ENCODE measurements around the gene CELF1.
"Not testable (repeated sequence)": the region's sequence is repeated elsewhere in the genome, so short reads cannot be mapped to it uniquely, and the experiment has no call there.

The CELF1 gene

DNA sequence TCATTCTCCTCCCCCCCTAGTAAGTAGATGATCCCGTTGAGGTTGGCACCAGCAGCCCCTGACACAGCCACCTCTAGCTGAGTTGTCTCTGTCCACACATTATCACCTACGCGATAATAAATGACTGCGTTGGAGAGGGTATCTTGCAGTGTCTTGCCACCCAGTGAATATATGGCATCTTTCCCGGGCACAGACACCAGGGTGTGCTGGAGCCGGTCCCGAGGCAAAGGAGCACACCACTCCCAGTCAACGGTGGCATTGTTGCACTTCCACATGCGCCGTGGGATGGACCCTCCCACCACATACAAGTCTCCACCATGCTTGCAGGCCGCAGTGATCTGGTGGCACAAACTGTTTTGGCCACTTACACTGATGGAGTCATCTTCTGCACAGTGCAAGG lies 20.4 kb upstream of the CELF1 start:
- DNase-seq (ENCODE audit: low read depth): no peak

DNA sequence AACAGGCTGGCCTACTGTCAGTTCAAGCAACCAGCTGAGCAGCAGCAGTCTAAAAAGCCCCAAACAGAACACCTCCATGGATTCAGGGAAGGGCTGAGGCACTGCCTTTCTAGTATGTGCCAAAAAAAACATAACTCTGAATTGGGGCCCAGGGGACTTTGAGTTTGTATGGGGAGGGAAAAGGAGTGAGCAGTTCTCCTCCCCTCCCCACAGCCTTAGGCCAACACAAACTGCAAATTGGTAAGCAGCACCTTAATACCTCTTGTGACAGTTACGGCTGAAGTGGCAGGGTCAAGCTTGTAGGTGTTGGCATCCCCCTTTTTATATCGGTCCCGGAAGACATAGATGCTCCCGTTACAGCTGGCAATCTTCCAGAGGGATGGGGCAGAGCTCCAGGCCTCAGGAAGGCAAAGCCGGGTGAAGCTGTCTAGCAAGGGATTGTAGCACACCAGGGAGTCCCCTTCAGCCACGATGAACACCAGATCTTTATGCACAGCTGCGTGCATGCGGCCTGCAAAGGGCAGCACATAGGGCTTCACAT lies 19.9 kb upstream of the CELF1 start:
- no peak for DNase-seq (ENCODE audit: low read depth)

DNA sequence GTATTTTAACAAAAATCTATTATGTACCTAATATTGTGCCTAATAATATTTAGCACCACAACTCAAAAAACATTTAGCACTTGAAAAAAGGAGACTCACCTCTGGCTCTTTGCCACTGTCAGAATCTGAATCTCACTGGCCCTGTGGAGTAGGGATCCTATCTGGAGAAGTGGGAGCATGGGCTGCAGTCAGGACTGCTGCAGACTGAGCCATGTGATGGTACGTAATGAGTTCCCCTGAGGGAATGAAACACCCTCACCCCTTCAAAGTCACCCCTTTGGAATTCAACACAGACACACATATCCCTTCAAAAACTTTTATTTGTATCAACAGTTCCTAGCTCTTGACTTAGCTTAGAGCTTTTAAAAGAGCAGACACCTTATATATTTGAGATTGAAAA lies 19.0 kb upstream of the CELF1 start:
- no peak for DNase-seq (ENCODE audit: low read depth)

DNA sequence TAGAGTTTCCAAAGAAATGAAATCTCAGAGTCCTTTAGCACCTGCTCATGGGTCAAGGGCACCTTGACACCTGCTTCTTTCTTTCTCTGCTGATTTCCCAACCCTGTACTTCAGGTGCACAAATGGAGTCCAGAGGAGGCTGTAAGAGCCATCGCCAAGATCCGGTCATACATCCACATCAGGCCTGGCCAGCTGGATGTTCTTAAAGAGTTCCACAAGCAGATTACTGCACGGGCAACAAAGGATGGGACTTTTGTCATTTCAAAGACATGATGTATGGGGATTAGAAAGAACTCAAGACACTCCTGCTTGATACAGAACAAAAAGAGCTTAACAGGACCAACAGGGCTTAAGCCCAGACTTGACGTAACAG lies 18.4 kb upstream of the CELF1 start:
- DNase-seq (ENCODE audit: low read depth): no peak

DNA sequence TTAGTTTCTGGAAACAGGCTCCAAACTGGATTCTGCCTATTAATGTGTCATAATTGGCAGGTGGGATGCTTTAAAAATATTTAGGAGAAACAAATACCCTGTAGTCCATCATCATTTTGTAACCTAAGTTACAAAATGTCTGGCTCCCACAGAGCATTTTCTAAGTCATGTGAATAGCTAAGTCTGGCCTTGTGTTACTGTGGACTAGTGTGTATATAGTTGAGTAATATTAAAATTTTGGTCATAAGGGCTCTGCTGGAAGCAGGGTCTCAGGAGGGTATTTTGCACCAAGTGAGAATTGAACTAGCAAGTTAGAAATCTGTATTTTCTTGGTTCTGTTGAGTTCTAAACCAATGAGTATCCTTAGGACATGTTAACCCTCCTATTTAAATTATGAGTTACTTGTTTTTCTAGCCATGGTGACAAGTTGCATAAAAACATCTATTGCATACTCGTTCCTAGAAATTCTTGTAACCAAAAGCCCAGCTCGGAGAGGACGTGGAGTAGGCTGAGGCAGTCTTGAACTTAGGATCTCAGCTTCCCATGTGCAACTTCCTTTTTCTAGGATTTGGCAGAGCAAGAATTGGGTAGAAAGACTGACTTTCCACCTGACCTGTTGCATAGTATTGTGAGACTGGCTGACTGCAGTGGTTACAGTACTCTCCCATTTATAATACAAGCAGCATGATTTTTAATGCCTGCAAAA lies 17.9 kb upstream of the CELF1 start:
- DNase-seq (ENCODE audit: low read depth): no peak

DNA sequence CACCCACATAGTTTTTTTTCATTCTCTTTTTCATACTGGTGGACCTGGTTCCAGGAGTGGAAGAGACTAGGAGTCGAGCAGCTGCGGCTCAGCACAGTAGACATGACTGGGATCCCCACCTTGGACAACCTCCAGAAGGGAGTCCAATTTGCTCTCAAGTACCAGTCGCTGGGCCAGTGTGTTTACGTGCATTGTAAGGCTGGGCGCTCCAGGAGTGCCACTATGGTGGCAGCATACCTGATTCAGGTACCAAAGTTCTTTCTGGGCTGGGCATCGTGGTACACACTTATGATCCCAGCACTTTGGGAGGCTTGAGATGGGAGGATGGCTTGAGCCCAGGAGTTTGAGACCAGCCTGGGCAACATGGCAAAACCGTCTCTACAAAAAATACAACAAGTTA lies 16.7 kb upstream of the CELF1 start:
- no peak for DNase-seq (ENCODE audit: low read depth)

DNA sequence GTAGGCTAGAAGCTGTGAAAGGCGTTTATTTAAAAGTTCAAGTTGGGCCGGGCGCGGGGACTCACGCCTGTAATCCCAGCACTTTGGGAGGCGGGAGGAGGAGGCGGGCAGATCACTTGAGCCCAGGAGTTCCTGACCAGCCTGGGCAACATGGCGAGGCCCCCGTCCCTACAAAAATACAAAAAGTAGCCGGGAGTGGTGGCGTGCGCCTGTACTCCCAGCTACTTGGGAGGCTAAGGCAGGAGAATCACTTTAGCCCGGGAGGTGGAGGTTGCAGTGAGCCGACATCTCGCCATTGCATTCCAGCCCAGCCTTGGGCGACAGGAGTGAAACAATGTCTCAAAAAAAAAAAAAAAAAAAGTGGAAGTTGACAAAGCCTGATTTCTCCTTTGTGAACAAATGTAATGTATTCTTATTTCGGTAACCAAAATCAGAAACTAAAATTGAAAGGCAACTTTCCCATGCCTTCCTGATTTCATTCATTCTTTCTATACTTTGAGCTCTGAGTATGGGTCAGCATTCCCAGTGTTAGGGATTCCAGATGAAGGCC lies 13.3 kb upstream of the CELF1 start:
- DNase-seq (ENCODE audit: low read depth): no peak

DNA sequence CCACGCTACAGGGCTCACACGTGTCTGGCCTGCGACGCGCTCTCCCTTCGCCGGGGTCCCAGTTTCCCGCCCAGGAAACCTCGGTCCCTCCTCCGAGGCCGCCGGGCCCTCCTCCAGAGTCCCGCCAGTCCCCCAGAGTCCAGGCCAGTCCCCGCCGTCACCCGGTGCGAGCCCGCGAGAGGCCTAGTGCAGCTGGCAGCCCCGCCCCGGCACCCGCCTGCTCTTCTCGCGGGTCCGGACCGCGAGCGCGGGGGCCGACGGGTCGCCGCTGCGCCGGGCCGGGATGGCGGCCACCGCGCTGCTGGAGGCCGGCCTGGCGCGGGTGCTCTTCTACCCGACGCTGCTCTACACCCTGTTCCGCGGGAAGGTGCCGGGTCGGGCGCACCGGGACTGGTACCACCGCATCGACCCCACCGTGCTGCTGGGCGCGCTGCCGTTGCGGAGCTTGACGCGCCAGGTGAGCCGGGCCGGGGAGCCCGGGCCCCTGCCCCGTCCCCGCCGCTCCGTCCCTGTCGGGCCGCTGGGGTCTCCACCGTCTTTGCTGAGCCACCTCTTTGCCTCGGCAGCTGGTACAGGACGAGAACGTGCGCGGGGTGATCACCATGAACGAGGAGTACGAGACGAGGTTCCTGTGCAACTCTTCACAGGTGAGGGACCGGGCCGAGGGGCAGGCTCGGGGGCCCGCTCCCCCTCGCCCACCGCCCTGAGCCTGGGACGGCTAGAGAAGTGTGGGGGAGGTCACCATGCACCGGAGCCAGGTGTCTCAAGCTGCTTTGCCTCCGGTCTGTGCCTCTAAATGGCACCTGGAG lies 12.6 kb upstream of the CELF1 start, which contains the start of gene PTPMT1:
Gene PTPMT1 (plus strand): TSS at position 260 of the 809 bp plus-strand sequence. CDS start 24 bp downstream, at position 284.
- DNase-seq (ENCODE audit: low read depth): no peak

DNA sequence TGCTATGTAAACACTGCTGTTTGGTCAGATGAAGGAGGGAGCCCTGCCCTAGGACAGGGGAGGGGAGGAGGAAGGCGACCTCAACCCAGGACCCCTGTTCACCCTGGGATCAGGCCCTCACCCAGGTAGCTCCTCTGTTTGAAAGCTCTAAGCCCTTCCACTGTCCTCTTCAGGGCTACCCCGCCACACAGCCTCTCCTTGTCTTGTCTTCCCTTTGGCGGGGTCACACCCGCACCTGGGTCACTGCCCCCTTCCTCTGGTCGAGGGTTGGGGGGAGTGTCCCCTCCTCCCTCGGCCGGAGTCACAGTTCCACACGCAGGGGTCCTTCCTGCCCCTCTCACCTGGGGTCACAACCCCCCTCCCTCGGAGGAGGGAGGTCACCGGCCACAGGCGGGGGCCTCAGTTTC lies 12.0 kb upstream of the CELF1 start:
- no peak for DNase-seq (ENCODE audit: low read depth)

DNA sequence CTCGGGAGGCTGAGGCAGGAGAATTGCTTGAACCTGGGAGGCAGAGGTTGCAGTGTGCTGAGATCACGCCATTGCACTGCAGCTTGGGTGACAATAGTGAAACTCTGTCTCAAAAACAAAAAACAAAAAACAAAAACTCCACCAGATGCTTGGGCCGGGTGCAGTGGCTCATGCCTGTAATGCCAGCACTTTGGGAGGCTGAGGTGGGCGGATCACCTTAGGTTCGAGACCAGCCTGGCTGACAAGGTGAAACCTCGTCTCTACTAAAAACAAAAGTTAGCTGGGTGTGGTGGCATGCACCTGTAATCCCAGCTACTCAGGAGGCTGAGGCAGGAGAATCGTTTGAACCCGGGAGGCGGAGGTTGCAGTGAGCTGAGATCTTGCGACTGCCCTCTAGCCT lies 11.4 kb upstream of the CELF1 start:
- not testable (repeated sequence) for DNase-seq (ENCODE audit: low read depth)

DNA sequence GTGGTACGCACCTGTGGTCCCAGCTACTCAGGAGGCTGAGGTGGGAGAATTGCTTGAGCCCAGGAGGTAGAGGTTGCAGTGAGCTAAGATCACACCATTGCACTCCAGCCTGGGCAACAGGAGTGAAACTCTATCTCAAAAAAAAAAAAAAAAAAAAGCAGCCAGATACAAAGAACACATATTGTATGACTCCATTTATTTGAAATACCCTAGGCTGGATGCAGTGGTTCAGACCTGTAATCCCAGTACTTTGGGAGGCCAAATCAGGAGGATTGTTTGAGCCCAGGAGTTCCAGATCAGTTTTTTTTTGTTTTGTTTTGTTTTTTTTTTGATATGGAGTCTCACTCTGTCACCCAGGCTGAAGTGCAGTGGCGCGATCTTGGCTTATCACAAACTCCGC lies 9.5 kb upstream of the CELF1 start:
- DNase-seq (ENCODE audit: low read depth): not testable (repeated sequence)

DNA sequence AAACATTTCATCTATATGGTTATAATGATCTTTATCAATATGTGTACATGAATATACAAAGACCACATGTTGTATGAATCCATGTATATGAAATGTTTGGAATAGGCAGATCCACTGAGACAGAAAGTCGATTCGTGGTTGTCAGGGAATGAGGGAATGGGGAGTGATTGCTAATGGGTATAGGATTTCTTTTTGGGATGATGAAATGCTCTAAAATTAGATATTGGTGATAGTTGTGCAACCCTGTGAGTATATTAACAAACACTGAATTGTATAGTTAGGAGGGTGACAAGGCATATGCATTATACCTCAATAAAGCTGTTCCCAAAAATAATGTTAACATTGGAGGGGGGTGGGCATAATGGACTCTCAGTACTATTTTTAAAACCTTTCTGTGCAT lies 7.5 kb upstream of the CELF1 start:
- no peak for DNase-seq (ENCODE audit: low read depth)

DNA sequence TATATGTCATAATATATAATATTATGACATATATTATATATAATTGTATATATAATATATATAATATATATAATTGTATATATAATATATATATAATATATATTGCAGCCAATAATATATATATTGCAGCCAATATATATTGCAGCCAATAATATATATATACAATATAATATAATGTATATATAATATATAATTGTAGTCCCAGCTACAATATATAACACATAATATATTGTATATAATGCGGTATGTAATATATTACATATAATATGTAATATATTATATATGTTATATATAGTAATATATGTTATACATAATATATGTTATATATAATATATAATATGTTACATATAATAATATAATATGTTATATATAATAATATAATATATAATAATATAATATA lies 5.8 kb upstream of the CELF1 start:
- DNase-seq (ENCODE audit: low read depth): no peak

DNA sequence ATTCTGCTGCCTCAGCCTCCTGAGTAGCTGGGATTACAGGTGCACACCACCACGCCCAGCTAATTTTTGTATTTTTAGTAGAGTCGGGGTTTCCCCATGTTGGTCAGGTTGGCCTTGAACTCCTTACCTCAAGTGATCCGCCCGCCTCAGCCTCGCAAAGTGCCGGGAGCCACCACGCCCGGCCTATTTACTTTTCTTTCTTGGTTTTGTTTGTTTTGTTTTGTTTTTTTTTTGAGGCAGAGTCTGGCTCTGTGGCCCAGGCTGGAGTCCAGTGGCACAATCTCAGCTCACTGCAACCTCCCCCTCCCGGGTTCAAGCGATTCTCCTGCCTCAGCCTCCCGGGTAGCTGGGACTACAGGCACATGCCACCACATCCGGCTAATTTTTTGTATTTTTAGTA lies 4.1 kb upstream of the CELF1 start:
- not testable (repeated sequence) for DNase-seq (ENCODE audit: low read depth)

DNA sequence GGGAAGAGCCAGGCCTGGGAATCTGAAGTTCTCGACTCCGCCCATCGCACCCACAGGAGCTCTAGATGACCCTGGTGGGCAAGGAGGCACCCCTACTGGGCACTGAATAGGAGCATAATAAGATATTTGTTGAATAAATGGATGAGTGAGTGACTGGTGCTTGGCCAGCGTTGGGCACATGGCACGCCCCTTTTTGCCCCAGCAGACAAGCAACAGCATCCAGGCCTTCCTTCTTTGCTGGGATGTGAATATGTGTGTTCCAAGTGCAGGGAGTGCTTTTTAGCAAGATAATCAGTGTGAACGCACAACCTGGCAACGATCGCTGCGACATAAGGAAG lies 443 bp upstream of the CELF1 start:
- DNase-seq (ENCODE audit: low read depth): no peak

DNA sequence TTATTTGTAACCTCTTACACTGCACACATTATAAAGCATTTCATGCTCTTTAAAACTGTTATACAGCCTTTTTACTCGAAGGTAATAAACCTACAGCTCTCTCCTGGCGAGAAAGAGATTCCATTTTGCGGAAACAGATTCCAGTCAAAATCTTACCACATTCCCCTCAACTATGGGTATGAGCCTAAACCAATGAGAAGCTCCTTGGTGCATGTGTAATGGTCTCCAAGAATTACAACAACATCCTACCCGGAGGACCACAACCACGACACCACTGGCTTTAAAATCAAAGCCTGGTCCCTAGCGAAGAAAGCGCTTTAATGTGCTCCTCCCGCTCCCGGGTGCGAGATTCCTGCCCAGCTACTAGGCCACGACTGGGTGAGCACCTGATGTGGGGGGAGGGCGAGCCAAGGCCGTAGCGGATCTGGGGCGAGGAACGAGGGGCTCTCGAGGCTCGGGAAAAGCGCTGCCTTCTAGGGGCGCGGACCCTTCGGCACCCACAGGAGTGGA lies 821 bp downstream of the CELF1 start:
- DNase-seq (ENCODE audit: low read depth): no peak

DNA sequence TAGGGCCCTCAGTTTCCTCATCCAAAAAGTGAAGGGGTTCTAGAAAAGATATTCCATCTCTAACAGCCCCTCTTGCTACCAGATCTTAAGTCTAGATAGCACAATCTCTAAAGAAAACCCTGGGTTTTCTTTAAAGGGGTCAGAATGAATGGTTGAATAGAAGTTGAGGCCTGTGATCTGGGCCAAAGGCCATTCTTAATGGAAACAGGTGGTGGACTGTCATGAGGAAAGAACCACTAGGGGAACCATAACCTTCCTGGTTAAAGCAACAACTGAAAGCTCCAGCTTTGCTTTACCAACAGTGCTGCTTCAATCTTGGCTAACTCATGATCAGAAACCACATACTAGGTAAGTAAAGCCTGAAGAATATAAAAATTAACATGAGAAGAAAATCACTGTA lies 1.8 kb downstream of the CELF1 start:
- DNase-seq (ENCODE audit: low read depth): no peak

DNA sequence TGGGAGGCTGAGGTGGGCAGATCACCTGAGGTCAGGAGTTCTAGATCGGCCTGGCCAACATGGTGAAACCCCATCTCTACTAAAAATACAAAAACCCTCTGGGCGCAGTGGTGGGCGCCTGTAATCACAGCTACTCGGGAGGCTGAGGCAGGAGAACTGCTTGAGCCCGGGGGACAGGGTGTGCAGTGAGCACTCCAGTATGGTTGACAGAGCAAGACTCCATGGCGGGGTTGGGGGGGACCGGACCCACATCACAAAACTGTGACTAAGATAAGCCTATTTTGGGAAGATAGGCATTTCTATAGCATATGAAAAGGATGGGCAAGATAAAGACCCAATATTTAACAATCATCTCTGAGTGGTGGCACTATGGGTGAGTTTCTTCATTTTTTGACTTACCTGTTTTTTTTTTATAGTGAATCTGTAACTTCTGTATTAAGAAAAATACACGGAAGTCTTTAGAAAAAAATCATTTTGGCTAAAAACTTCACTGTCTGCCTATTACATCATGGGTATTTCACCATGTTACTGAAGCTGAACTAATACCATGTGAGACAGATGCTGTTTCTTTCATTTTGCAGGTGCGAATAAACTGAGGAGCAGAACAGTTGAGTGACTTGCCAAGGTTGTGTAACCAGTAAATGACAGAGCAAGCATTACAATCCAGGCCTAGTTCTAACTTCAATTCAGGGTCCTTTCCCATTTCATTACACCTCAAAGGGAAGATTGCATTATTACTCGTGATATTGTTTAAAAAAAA lies 2.5 kb downstream of the CELF1 start:
- no peak for DNase-seq (ENCODE audit: low read depth)

DNA sequence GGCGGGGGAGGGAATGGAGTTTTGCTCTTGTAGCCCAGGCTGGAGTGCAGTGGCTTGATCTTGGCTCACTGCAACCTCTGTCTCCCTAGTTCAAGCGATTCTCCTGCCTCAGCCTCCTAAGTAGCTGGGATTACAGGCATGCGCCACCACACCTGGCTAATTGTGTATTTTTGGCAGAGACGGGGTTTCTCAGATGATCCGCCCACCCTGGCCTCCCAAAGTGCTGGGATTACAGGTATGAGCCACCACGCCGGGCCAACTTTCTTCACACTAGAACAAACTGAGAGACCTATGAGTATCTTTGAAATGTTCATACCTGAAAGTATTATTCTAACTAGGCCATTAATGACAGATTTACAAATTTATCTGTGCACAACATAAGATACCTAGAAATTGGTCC lies 6.7 kb downstream of the CELF1 start:
- DNase-seq (ENCODE audit: low read depth): not testable (repeated sequence)

DNA sequence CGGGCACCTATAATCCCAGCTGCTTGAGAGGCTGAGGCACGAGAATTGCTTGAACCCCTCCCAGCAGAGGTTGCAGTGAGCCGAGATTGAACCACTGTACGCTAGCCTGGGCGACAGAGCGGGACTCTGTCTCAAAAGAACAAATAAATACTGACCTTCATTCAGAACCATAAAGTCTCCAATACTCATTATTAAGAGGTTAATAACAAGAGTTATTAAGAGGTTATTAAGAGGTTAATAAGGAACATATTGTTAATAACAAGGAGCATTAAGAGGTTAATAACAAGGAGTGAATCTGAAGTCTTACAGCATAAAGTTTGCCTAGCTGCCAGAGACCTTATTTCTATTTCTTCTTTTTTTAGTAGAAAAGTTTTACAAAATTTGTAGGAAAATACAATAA lies 7.6 kb downstream of the CELF1 start:
- DNase-seq (ENCODE audit: low read depth): no peak

DNA sequence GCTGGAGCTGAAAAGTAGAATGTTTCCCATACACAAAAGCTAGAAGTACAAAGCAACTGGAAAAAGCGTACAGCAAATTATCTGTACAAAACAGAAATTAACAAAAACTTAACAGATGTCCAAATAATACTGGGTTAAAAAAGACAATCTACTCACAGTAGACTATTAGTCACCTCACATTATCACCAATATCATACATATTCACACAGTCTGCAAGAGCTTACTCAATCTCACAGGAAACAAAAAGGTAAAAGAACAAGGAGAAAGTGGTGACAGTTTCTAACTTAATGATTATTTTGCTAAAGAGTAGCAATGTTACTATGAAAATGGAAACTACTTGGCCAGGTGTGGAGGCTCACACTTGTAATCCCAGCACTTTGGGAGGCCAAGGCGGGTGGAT lies 11.9 kb downstream of the CELF1 start:
- no peak for DNase-seq (ENCODE audit: low read depth)

DNA sequence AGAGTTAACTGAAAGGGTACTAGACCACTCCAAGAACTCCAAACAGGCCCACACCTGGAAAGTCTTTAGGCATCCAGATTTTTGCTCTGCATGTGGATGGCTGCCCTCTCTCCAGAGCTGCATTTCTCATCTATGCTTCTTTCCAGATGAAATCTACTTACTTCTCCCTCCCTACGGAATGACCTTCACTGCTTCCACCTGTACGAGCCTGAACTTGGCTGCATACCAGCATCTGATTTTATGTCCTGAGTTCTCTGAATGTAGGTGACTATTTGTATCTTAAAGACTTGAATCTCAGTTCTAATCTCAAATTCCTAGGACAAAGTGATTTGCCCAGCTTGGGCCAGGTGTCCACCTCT lies 13.3 kb downstream of the CELF1 start:
- no peak for DNase-seq (ENCODE audit: low read depth)
